ENCODE measurements around the gene CACNA1C. TPM values are rescaled to one million over a fixed set of nuclear protein-coding genes. Genes with fewer than 3 reads are reported as not detected.

CACNA1C gene
- total RNA-seq, 1 donor = 16.6 TPM

DNA sequence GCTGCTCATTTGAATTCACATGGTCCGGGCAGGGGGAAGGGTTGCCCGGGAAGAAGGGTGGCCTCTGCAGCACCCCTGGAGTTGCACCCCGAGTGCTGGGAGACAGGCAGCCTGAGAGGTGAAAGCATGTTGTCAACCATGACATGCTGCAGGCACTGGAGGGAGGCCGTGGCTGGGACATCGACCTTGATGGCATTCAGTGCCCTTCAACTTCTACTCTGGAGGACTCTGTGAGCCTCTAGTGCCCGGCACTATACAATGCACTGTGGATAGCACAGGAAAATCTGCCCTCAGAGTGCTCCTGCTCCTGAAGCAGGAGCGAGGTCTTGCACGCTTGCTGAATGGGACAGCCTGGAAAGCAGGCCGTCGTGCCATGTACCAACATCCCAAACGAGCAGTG is 382.7 kb downstream of the CACNA1C start:
- TF ChIP-seq, protein P1, sequence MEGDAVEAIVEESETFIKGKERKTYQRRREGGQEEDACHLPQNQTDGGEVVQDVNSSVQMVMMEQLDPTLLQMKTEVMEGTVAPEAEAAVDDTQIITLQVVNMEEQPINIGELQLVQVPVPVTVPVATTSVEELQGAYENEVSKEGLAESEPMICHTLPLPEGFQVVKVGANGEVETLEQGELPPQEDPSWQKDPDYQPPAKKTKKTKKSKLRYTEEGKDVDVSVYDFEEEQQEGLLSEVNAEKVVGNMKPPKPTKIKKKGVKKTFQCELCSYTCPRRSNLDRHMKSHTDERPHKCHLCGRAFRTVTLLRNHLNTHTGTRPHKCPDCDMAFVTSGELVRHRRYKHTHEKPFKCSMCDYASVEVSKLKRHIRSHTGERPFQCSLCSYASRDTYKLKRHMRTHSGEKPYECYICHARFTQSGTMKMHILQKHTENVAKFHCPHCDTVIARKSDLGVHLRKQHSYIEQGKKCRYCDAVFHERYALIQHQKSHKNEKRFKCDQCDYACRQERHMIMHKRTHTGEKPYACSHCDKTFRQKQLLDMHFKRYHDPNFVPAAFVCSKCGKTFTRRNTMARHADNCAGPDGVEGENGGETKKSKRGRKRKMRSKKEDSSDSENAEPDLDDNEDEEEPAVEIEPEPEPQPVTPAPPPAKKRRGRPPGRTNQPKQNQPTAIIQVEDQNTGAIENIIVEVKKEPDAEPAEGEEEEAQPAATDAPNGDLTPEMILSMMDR (IDR thresholded peaks at IDR 0.05; ENCODE audit: insufficient read depth, low read length) = no peak
- H3K4me3 ChIP-seq (ENCODE audit: low read depth, low read length) = no peak overlapping the region
- DNase-seq (ENCODE audit: low read depth) = no peak

DNA sequence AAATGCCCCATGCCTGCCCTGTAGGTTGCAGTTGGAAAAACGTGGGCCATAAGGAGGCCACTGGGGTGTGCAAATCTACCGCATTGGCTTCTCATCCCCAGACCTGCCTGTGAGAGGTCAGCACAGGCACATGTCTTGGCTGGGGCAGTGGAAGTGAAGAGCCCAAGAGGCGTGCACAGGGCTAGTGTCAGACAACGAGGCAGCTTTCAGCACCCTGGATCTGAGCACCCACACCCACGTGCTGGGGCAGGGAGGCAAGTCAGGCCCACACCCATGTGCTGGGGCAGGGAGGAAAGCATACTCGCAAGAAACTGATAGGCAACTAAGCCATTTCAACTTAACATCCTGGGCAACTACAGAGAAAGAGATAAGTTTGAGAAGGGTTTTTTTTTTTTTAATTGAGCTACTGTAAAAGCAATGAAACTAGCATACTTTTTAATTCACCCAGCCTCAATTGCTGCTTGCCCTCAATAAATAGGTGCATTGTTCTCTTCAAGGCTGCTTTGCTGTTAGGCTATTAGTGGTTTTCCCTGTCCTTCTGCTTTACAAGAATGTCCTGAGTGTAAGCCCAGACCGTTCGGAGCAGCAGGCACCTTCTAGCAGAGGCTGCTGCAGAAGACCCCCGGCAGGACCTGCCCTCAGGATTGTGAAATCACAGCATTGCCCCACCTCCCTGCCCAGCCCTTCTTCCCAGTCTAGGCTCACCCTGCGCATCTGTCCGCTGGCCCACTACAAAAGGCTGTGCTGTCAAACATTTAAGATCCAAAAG is 386.7 kb downstream of the CACNA1C start:
- DNase-seq (ENCODE audit: low read depth) = no peak
- H3K4me3 ChIP-seq (ENCODE audit: low read depth, low read length) = no peak overlapping the region
- TF ChIP-seq, protein P1 (IDR thresholded peaks at IDR 0.05; ENCODE audit: insufficient read depth, low read length) = no peak

DNA sequence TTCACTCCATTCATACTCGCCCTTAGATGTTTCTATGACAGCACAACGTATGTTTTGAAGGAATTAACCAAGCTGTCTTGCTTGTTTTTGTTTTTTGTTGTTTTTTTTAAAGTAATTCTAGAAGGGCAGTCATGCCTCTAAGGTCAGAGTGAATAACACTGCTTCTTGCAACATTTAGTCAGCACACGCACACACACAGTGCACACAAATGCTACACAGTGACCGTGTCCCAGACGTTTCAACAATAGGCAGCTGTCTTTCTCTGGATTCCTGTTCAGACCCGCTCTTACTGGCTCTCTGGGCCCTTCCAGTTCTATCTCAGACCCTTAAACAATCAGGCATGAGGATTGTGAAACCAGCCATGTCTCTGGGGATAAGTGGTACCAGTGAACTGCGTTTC is 391.0 kb downstream of the CACNA1C start:
- no peak for DNase-seq (ENCODE audit: low read depth)
- TF ChIP-seq, protein P1 (IDR thresholded peaks at IDR 0.05; ENCODE audit: insufficient read depth, low read length) = no peak

DNA sequence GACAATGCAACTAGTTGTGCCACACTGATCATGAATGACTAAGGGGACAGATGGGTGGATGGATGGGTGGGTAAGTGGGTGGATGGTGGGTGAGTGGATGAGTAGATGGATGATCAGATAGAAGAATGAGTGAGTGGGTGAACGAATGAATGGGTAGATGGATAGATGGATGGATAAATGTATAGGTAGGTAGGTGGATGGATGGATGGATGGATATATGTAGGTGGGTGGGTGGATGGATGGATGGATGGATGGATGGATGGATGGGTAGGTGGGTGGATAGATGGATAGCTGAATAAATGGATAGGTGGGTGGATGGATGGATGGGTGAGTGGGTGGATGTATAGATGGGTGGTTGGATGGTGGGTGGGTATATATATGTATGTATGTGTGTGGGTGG is 393.2 kb downstream of the CACNA1C start:
- TF ChIP-seq, protein P1 (IDR thresholded peaks at IDR 0.05; ENCODE audit: insufficient read depth, low read length) = no peak
- no peak for DNase-seq (ENCODE audit: low read depth)
- no peak overlapping the region for H3K4me3 ChIP-seq (ENCODE audit: low read depth, low read length)

More for the DNA sequence above, 391.0 kb downstream of the CACNA1C start:
- no peak overlapping the region for H3K4me3 ChIP-seq (ENCODE audit: low read depth, low read length)

DNA sequence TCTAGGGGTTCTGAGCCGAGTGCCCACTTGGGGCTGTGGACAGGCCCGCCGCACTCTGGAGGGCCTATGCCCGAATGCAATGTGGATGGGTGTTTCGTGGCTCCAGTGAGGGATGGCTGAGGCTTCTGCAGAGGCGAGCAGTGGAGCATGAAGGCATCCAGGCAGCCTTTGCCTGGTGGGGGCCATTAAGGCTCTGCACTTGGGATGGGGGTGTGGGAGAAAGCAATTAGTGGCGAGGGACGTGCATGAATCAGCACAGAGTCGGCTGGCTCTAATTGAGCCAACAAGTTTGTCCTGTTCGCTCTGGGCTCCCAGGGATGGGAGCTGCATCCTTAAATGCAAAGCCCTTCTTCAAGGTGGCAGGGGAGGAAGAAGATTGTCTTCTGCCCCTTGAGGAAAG is 395.1 kb downstream of the CACNA1C start:
- no peak for DNase-seq (ENCODE audit: low read depth)
- no peak overlapping the region for H3K4me3 ChIP-seq (ENCODE audit: low read depth, low read length)
- TF ChIP-seq, protein P1 (IDR thresholded peaks at IDR 0.05; ENCODE audit: insufficient read depth, low read length) = no peak

DNA sequence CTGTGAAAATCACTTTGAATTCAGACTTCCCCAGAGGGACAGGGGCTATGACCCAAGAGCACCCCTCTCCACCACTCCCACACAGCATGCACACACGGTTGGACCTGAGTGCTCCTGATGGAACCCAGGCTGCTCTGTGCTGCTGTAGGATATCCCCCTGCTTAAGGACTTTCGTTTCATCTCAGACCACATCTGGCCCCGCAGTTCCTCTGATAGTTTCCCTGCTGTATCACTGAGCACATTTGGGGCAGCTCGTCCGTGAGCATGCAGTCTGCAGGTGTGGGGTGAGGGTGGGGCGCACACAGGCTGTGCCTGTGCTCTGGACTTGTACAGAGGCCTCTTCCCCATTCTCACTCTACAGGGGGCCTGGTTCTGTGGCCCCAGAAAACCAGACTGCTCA is 396.8 kb downstream of the CACNA1C start:
- TF ChIP-seq, protein P1 (IDR thresholded peaks at IDR 0.05; ENCODE audit: insufficient read depth, low read length) = no peak
- DNase-seq (ENCODE audit: low read depth) = no peak
- H3K4me3 ChIP-seq (ENCODE audit: low read depth, low read length) = no peak overlapping the region

DNA sequence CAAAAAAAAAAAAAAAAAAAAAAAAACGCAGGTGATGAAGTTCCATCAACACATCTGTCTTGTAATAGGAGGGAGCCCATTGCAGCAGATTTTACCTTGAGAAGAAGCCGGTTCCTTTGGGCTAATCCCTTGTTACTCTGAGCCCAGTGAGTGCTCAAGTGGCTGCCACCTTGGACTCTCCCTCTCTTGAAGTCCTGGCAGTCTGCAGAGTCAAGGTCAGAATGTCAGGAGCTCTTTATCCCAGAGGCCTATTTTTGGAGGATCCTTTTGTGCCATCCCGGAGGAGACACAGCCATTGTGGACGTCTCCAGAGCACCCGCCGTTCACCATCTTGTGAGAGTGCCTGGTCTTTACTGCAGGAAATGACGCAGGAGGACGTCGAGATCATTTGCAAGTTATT is 397.8 kb downstream of the CACNA1C start:
- H3K4me3 ChIP-seq (ENCODE audit: low read depth, low read length) = no peak overlapping the region
- TF ChIP-seq, protein P1 (IDR thresholded peaks at IDR 0.05; ENCODE audit: insufficient read depth, low read length) = no peak
- no peak for DNase-seq (ENCODE audit: low read depth)

Data from fibroblast of the aortic adventitia (primary cell).